ENCODE data around the gene PRDM16. TPM values are rescaled to one million over a fixed set of nuclear protein-coding genes. Genes with fewer than 3 reads are reported as not detected.

Gene PRDM16
- polyA plus RNA-seq, 1 of the 3 experiments (the other 2 are of a cell fraction): not detected

DNA sequence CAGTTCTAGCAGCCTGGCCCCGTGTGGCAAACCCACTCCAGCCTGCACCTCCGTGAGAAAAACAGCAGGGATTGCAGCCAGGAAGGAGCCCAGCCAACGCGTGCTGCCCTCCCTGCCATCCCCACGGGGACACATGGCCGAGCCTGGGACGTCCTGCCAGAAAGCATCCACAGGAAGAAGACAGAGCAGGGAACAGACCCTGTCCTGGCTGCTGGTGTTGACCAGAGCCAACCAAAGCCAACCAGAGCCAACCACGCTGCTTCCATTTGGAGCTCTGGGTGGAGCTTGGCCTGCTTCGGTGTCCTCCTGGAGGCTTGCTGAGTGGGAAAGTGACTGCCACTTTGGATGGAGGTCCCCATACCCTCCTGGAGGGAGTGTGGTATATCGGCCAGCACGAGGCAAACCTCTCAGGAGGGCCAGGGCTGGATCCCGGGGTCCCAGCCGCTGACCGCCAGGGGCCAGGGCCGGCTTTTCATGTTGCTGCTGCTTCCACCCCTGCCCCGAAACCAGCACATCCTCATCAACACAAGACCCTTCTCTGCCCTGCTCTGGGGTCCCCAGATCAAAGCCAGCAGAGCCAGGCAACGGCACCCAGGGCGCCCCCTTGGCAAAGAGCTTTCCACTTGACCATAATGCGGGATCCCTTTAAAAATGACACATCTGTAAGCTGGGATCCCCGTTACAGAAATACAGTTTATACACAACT, 304.9 kb downstream of the PRDM16 start:
- ChIA-PET CTCF (no interaction called here), POLR2A (no interaction called here)
- H3K9me2 ChIP-seq: no peaks in the 10 kb centered on the region
- no peaks in the 10 kb centered on the region for H3K36me3 ChIP-seq (replicated peaks in 1 of 2; ENCODE audit: control insufficient read depth in 1 of 2, insufficient read depth in 2 of 2, low read length in 1 of 2)
- peaks cover 10% of the 10 kb centered on the region; the same call in 1 of the 2 replicates for H3K27me3 ChIP-seq (ENCODE audit: insufficient read depth)
- H3K4me3 ChIP-seq (ENCODE audit: low read depth in 2 of 2, low read length in 1 of 2): no peak overlapping the region
- 31% methylated on average over 12 of the region's 20 CpGs for WGBS (ENCODE audit: low lambda C conversion rate)
- no peaks in the 10 kb centered on the region for H3K79me2 ChIP-seq (ENCODE audit: insufficient read depth)
- no peak for DNase-seq
- H3K9me3 ChIP-seq: no peaks in the 10 kb centered on the region
- TF ChIP-seq, protein P1, sequence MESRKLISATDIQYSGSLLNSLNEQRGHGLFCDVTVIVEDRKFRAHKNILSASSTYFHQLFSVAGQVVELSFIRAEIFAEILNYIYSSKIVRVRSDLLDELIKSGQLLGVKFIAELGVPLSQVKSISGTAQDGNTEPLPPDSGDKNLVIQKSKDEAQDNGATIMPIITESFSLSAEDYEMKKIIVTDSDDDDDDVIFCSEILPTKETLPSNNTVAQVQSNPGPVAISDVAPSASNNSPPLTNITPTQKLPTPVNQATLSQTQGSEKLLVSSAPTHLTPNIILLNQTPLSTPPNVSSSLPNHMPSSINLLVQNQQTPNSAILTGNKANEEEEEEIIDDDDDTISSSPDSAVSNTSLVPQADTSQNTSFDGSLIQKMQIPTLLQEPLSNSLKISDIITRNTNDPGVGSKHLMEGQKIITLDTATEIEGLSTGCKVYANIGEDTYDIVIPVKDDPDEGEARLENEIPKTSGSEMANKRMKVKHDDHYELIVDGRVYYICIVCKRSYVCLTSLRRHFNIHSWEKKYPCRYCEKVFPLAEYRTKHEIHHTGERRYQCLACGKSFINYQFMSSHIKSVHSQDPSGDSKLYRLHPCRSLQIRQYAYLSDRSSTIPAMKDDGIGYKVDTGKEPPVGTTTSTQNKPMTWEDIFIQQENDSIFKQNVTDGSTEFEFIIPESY (IDR thresholded peaks at IDR 0.05; ENCODE audit: borderline replicate concordance, low read depth): no peak
- TF ChIP-seq RFX5 (IDR thresholded peaks at IDR 0.05; ENCODE audit: low read length): no peak
- no peak for TF ChIP-seq TCF12 (IDR thresholded peaks at IDR 0.05)
- no peak for TF ChIP-seq MEF2A (IDR thresholded peaks at IDR 0.05; ENCODE audit: borderline replicate concordance, low read depth)
- TF ChIP-seq EZH2phosphoT487 (IDR thresholded peaks at IDR 0.05; ENCODE audit: borderline replicate concordance, low read depth): no peak
- no peak for TF ChIP-seq PBX3 (IDR thresholded peaks at IDR 0.05)
- no peak for TF ChIP-seq EP300 (IDR thresholded peaks at IDR 0.05; ENCODE audit: borderline replicate concordance in 1 of 2, low read depth in 1 of 2, low read length in 1 of 2)
- TF ChIP-seq NFIC (IDR thresholded peaks at IDR 0.05; ENCODE audit: borderline replicate concordance): no peak
- TF ChIP-seq, protein P2, sequence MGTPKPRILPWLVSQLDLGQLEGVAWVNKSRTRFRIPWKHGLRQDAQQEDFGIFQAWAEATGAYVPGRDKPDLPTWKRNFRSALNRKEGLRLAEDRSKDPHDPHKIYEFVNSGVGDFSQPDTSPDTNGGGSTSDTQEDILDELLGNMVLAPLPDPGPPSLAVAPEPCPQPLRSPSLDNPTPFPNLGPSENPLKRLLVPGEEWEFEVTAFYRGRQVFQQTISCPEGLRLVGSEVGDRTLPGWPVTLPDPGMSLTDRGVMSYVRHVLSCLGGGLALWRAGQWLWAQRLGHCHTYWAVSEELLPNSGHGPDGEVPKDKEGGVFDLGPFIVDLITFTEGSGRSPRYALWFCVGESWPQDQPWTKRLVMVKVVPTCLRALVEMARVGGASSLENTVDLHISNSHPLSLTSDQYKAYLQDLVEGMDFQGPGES (IDR thresholded peaks at IDR 0.05; ENCODE audit: low read depth, low read length): no peak
- TF ChIP-seq, protein P3, sequence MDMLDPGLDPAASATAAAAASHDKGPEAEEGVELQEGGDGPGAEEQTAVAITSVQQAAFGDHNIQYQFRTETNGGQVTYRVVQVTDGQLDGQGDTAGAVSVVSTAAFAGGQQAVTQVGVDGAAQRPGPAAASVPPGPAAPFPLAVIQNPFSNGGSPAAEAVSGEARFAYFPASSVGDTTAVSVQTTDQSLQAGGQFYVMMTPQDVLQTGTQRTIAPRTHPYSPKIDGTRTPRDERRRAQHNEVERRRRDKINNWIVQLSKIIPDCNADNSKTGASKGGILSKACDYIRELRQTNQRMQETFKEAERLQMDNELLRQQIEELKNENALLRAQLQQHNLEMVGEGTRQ (IDR thresholded peaks at IDR 0.05; ENCODE audit: borderline replicate concordance, low read depth, low read length): no peak
- no peak for TF ChIP-seq FOSL2 (IDR thresholded peaks at IDR 0.05; ENCODE audit: borderline replicate concordance, low read depth)
- no peak for TF ChIP-seq MXI1 (IDR thresholded peaks at IDR 0.05; ENCODE audit: low read depth, low read length)
- H3F3A ChIP-seq (replicated peaks; ENCODE audit: insufficient read depth): peaks cover 14% of the 10 kb centered on the region
- no peak overlapping the region for H3K9ac ChIP-seq
- H3K27ac ChIP-seq (ENCODE audit: low read depth in 2 of 2, low read length in 1 of 2): no peak overlapping the region
- no peaks in the 10 kb centered on the region for H3K4me1 ChIP-seq (ENCODE audit: control insufficient read depth in 1 of 2, insufficient read depth in 2 of 2, low read depth in 1 of 2, low read length in 1 of 2)
- peaks cover 4% of the 10 kb centered on the region; the same call in 1 of the 2 replicates for H4K20me1 ChIP-seq (ENCODE audit: insufficient read depth)
- H2AFZ ChIP-seq (ENCODE audit: low read depth): no peak overlapping the region
- H3K4me2 ChIP-seq: no peak overlapping the region

Data from SK-N-SH (cell line).